ENCODE results near the gene FRS2. TPM values are rescaled to one million over a fixed set of nuclear protein-coding genes. Genes with fewer than 3 reads are reported as not detected.
"Not testable (repeated sequence)": the region's sequence is repeated elsewhere in the genome, so short reads cannot be mapped to it uniquely, and the experiment has no call there.

Gene FRS2
- total RNA-seq, 1 experiment from 2014 or later: 33.7 TPM

GRCh38 chr12:69604275-69604674 lies 134.1 kb downstream of the FRS2 start:
- H3K27ac Mint-ChIP-seq; H2BK20ac ChIP-seq (ENCODE audit: low read depth, low read length, poor library complexity, severe bottlenecking); H3T11ph ChIP-seq (ENCODE audit: low read length); H3K9me3 Mint-ChIP-seq; H3K9ac ChIP-seq (ENCODE audit: extremely low read depth, insufficient read length, low read length); H2AK5ac ChIP-seq (ENCODE audit: insufficient read length, low read length); H4K5ac ChIP-seq (ENCODE audit: insufficient read length, low read depth, low read length); H2BK120ac ChIP-seq (ENCODE audit: low read depth, low read length, poor library complexity, severe bottlenecking); H3K4me1 Mint-ChIP-seq; H3K18ac ChIP-seq (ENCODE audit: insufficient read length, low read depth, low read length); H3K56ac ChIP-seq (ENCODE audit: insufficient read length, low read depth, low read length); H3K27ac ChIP-seq (ENCODE audit: insufficient read length, low read depth, low read length); H3K4me3 Mint-ChIP-seq; H3K4ac ChIP-seq (ENCODE audit: low read depth, low read length); H3K14ac ChIP-seq (ENCODE audit: insufficient read depth, low read length); H4K20me1 ChIP-seq (ENCODE audit: control insufficient read depth, insufficient read depth, insufficient read length); H3K23ac ChIP-seq (ENCODE audit: insufficient read length, low read depth, low read length); DNase-seq; H3K79me1 ChIP-seq (ENCODE audit: insufficient read depth, low read depth, low read length, poor library complexity, severe bottlenecking); H3K23me2 ChIP-seq (ENCODE audit: insufficient read length, low read depth, low read length, poor library complexity, severe bottlenecking); H3K9me3 ChIP-seq (ENCODE audit: control insufficient read depth, low read depth, low read length); H2BK12ac ChIP-seq (ENCODE audit: insufficient read length, low read depth, low read length); H2AFZ ChIP-seq (ENCODE audit: low read length); H3K27me3 Mint-ChIP-seq (ENCODE audit: low read depth); H2BK5ac ChIP-seq (ENCODE audit: insufficient read length, low read length); H3K79me2 ChIP-seq (ENCODE audit: insufficient read depth, low read length); H2BK15ac ChIP-seq (ENCODE audit: low read depth, low read length); H3K27me3 ChIP-seq (ENCODE audit: insufficient read depth, low read length); H3K4me2 ChIP-seq (ENCODE audit: insufficient read depth, insufficient read length, low read length); H4K91ac ChIP-seq (ENCODE audit: insufficient read length, low read depth, low read length); H4K8ac ChIP-seq (replicated peaks; ENCODE audit: insufficient read length, low read depth, low read length); H3K4me1 ChIP-seq (ENCODE audit: insufficient read depth, low read length): not testable (repeated sequence)
- H3K36me3 Mint-ChIP-seq (ENCODE audit: insufficient read depth in 1 of 3, low read depth in 3 of 3): peaks cover 27 to 40% (median 36%) of the 10 kb centered on the region in 3 experiments; a peak in 6 of 7 replicates
- no CpG with 5 or more reads among the region's 3 CpGs for WGBS (ENCODE audit: extremely low coverage, insufficient read length, low lambda C conversion rate)
